Progenitor cell of endocrine pancreas (in vitro differentiated cells): ENCODE measurements around the gene ZPBP2. TPM values are rescaled to one million over a fixed set of nuclear protein-coding genes. Genes with fewer than 3 reads are reported as not detected.

Experiments
- DNase-seq: peaks from one replicate; pipeline ENCODE4 v3.0.0; 2021; ENCODE audit warnings: low spot score; ENCODE audit not compliant: unreplicated experiment
- H3K27ac Mint-ChIP-seq: 2 replicates; pipeline ENCODE4 v1.8.0; 2021; ENCODE audit warnings: mild to moderate bottlenecking, moderate library complexity, mixed read lengths
- H3K27me3 Mint-ChIP-seq: 2 replicates; pipeline ENCODE4 v1.8.0; 2021; ENCODE audit warnings: mixed read lengths
- H3K36me3 Mint-ChIP-seq: 2 replicates; pipeline ENCODE4 v1.8.0; 2022; ENCODE audit warnings: mixed read lengths; ENCODE audit not compliant: insufficient read depth
- H3K4me1 Mint-ChIP-seq: 2 replicates; pipeline ENCODE4 v1.8.0; 2021; ENCODE audit warnings: low read depth, mixed read lengths
- H3K4me3 Mint-ChIP-seq: 2 replicates; pipeline ENCODE4 v1.8.0; 2021; ENCODE audit warnings: low read depth, mild to moderate bottlenecking, moderate library complexity, mixed read lengths
- H3K9me3 Mint-ChIP-seq: 2 replicates; pipeline ENCODE4 v1.8.0; 2021; ENCODE audit warnings: low read depth, mixed read lengths
- CTCF ChIP-seq: fragments of 200-600 bp; sonication (generic); IDR thresholded peaks from one replicate; pipeline ENCODE4 v1.5.0; 2021; ENCODE audit warnings: antibody characterized with exemption, mild to moderate bottlenecking; ENCODE audit not compliant: unreplicated experiment
- total RNA-seq: library from RNA; stranded (reverse); gene quantifications from 2 replicates; pipeline ENCODE4 v1.2.1, GENCODE V29; 2021

Gene ZPBP2
- total RNA-seq, 1 donor from 2014 or later: not detected

- Mint-ChIP-seq H3K36me3 (peaks cover 1% of the 10 kb centered on the region), H3K9me3 (peaks cover 10% of the 10 kb centered on the region), H3K4me3 (no peak overlapping the region), H3K27ac (no peak overlapping the region), H3K27me3 (no peaks in the 10 kb centered on the region), H3K4me1 (no peaks in the 10 kb centered on the region)
- TF ChIP-seq CTCF: no peak
- DNase-seq: no peak
These were observed 32.8 kb upstream of the ZPBP2 start for GRCh38 chr17:39835038-39835786.

- Mint-ChIP-seq H3K36me3 (peaks cover 1% of the 10 kb centered on the region), H3K4me3 (no peak overlapping the region), H3K9me3 (peaks cover 10% of the 10 kb centered on the region), H3K4me1 (no peaks in the 10 kb centered on the region), H3K27me3 (peaks cover 5% of the 10 kb centered on the region), H3K27ac (no peak overlapping the region)
- no peak for DNase-seq
- no peak for TF ChIP-seq CTCF
These were observed 31.9 kb upstream of the ZPBP2 start for GRCh38 chr17:39836117-39836516.

- Mint-ChIP-seq H3K4me1 (no peaks in the 10 kb centered on the region), H3K4me3 (no peak overlapping the region), H3K9me3 (peaks cover 10% of the 10 kb centered on the region), H3K36me3 (peaks cover 1% of the 10 kb centered on the region), H3K27me3 (peaks cover 12% of the 10 kb centered on the region), H3K27ac (no peak overlapping the region)
- no peak for DNase-seq
- TF ChIP-seq CTCF: no peak
These were observed 29.9 kb upstream of the ZPBP2 start for GRCh38 chr17:39838057-39838456.

- H3K4me3 Mint-ChIP-seq: no peak overlapping the region
- H3K36me3 Mint-ChIP-seq: peaks cover 1% of the 10 kb centered on the region
- no peaks in the 10 kb centered on the region for H3K4me1 Mint-ChIP-seq
- peaks cover 10% of the 10 kb centered on the region for H3K9me3 Mint-ChIP-seq
- TF ChIP-seq CTCF: no peak
- peaks cover 17% of the 10 kb centered on the region for H3K27me3 Mint-ChIP-seq
- DNase-seq: no peak
- no peak overlapping the region for H3K27ac Mint-ChIP-seq
These were observed 29.2 kb upstream of the ZPBP2 start for GRCh38 chr17:39838784-39839183.

GRCh38 chr17:39841134-39841683 lies 26.8 kb upstream of the ZPBP2 start:
- Mint-ChIP-seq H3K4me3 (no peak overlapping the region), H3K4me1 (no peaks in the 10 kb centered on the region), H3K27me3 (peaks cover 20% of the 10 kb centered on the region), H3K27ac (no peak overlapping the region), H3K9me3 (peaks cover 7% of the 10 kb centered on the region), H3K36me3 (peaks cover 1% of the 10 kb centered on the region)
- no peak for DNase-seq
- no peak for TF ChIP-seq CTCF
